GM12878 (cell line): ENCODE results near the gene CHST5. TPM values are rescaled to one million over a fixed set of nuclear protein-coding genes. Genes with fewer than 3 reads are reported as not detected.

Experiments
- ATAC-seq: fragments of 200-7000 bp; cut with Tn5 transposase; 3 replicates; pipeline ENCODE4 v1.9.1; 2020; ENCODE audit warnings: mild to moderate bottlenecking, moderate library complexity
- BruUV-seq: library from RNA; stranded (reverse); fragments of 400-500 nt; replicated peaks from 2 replicates; lab custom pipeline; 2021; lab: Mats Ljungman, UMichigan
- CTCF ChIA-PET: fragments of 300-600 bp; sonication (Branson Sonifier 250); formaldehyde crosslinking; extraction: SDS; loops from one replicate; lab custom pipeline; 2021; ENCODE audit warnings: inconsistent platforms; lab: Yijun Ruan, JAX
- POLR2A ChIA-PET: fragments of 350-600 bp; formaldehyde crosslinking; extraction: SDS; loops from one replicate; lab custom pipeline; 2021; ENCODE audit warnings: inconsistent platforms; lab: Charles Lee
- RAD21 ChIA-PET: fragments of 300-600 bp; sonication (Branson Sonifier 250); formaldehyde crosslinking; loops from one replicate; lab custom pipeline; 2023; ENCODE audit warnings: antibody characterized with exemption; ENCODE audit not compliant: unreplicated experiment; lab: Charles Lee
- SMC1A ChIA-PET: fragments of 300-600 bp; sonication (Branson Sonifier 250); formaldehyde crosslinking; loops from one replicate; lab custom pipeline; 2023; ENCODE audit not compliant: unreplicated experiment, uncharacterized antibody; lab: Charles Lee
- DNase-seq: peaks from one replicate; pipeline ENCODE4 v3.0.0-alpha.2; 2011; ENCODE audit warnings: low read depth, low spot score
- FAIRE-seq: peaks from 3 replicates; lab custom pipeline; 2011; peaks lifted over from hg19 to GRCh38; lab: Jason Lieb, UNC
- H2AFZ ChIP-seq: 2 replicates; pipeline ENCODE4 v1.6.0; 2011; ENCODE audit warnings: low read depth, low read length, control low read depth; ENCODE audit not compliant: control insufficient read depth
- H3K27ac ChIP-seq: 2 replicates; pipeline ENCODE4 v1.5.1; 2011; ENCODE audit warnings: control low read depth; ENCODE audit not compliant: control insufficient read depth, insufficient read depth
- H3K27me3 ChIP-seq, 2 experiments: replicated peaks in 1 of 2; 2 replicates each; pipeline versions ENCODE4 v1.6.0 to v1.6.1; 2011; ENCODE audit warnings: low read length in 1 of 2; ENCODE audit not compliant: control insufficient read depth in 2 of 2, insufficient read depth in 2 of 2
- H3K36me3 ChIP-seq, 2 experiments: 2 replicates each; pipeline ENCODE4 v1.5.1; 2011; ENCODE audit warnings: low read length in 1 of 2; ENCODE audit not compliant: control insufficient read depth in 2 of 2, insufficient read depth in 2 of 2
- H3K4me1 ChIP-seq: 2 replicates; pipeline ENCODE4 v1.6.1; 2011; ENCODE audit warnings: mild to moderate bottlenecking, low read length, moderate library complexity, mixed read lengths; ENCODE audit not compliant: control insufficient read depth, insufficient read depth
- H3K4me2 ChIP-seq: 2 replicates; pipeline ENCODE4 v1.6.0; 2011; ENCODE audit warnings: control low read depth; ENCODE audit not compliant: control insufficient read depth, insufficient read depth
- H3K4me3 ChIP-seq: fragments of 200-600 bp; sonication (generic); 2 replicates; pipeline ENCODE4 v1.5.1; 2016
- H3K79me2 ChIP-seq: 2 replicates; pipeline ENCODE4 v1.6.0; 2011; ENCODE audit warnings: low read length; ENCODE audit not compliant: control insufficient read depth, insufficient read depth
- H3K9ac ChIP-seq: 2 replicates; pipeline ENCODE4 v1.8.0; 2011; ENCODE audit warnings: low read length, control low read depth, mixed read lengths; ENCODE audit not compliant: control insufficient read depth, insufficient read depth
- H3K9me3 ChIP-seq: replicated peaks from 3 replicates; pipeline ENCODE4 v1.5.1; 2011; ENCODE audit warnings: mild to moderate bottlenecking, low read length; ENCODE audit not compliant: control insufficient read depth, insufficient read depth
- H4K20me1 ChIP-seq: 2 replicates; pipeline ENCODE4 v1.6.0; 2011; ENCODE audit not compliant: control insufficient read depth, insufficient read depth
- EGR1 ChIP-seq, 2 experiments: IDR thresholded peaks; 1 replicate in 1 of 2; 2 replicates in 1 of 2; pipeline ENCODE4 v1.6.1; 2011 to 2012; ENCODE audit warnings: low read depth in 2 of 2, low read length in 2 of 2, borderline replicate concordance in 1 of 2, mild to moderate bottlenecking in 1 of 2, moderate library complexity in 1 of 2
- LARP7 ChIP-seq: fragments of 450-650 bp; IDR thresholded peaks from 2 replicates; pipeline ENCODE4 v1.6.1; 2017; ENCODE audit warnings: mild to moderate bottlenecking
- MLLT1 ChIP-seq: fragments of 450-650 bp; IDR thresholded peaks from 2 replicates; pipeline ENCODE4 v1.6.1; 2016; ENCODE audit warnings: mild to moderate bottlenecking
- MXI1 ChIP-seq: fragments of 150-350 bp; IDR thresholded peaks from 2 replicates; pipeline ENCODE4 v1.6.1; 2011; ENCODE audit warnings: low read depth, mild to moderate bottlenecking, inconsistent platforms, low read length, improper control_type of control experiment
- REST ChIP-seq: IDR thresholded peaks from 2 replicates; pipeline ENCODE4 v1.6.1; 2012; ENCODE audit warnings: mild to moderate bottlenecking, low read depth, low read length
- SMAD1 ChIP-seq: fragments of 450-650 bp; IDR thresholded peaks from 2 replicates; pipeline ENCODE4 v1.6.1; 2018; ENCODE audit warnings: mild to moderate bottlenecking, low read depth; ENCODE audit not compliant: partially characterized antibody
- ZBTB40 ChIP-seq: fragments of 450-650 bp; IDR thresholded peaks from 2 replicates; pipeline ENCODE4 v1.6.1; 2016; ENCODE audit warnings: mild to moderate bottlenecking, moderate library complexity, borderline replicate concordance
- WGBS: methylation state at CpG from one replicate; pipeline ENCODE4 v1.1.6; 2016; ENCODE audit warnings: low lambda C conversion rate; ENCODE audit not compliant: insufficient replicate concordance, insufficient coverage; ENCODE audit errors: missing lambda C conversion rate; 5-methylcytosine and 5-hydroxymethylcytosine counted together
- in situ Hi-C: fragments of 300-500 bp; cut with MboI; formaldehyde crosslinking; loops from 9 replicates; pipeline ENCODE4 v1.14.3; 2018; ENCODE audit warnings: mixed read lengths
- intact Hi-C: fragments of 100-400 bp; cut with micrococcal nuclease; formaldehyde crosslinking; loops from one replicate; pipeline ENCODE4 v1.14.2; 2022; ENCODE audit not compliant: unreplicated experiment
- polyA plus RNA-seq, 11 experiments: library from polyadenylated mRNA; depleted of rRNA in 4 of 11; unstranded in 6 of 11; stranded (reverse) in 5 of 11; fragments of >200 nt; fragmentation: Nextera tagmentation in 4 of 11; fragmentation: Illumina TruSeq in 1 of 11; extraction: Ambion mirVana in 4 of 11; extraction: Trizol in 1 of 11; gene quantifications; 1 replicate in 1 of 11; 2 replicates in 10 of 11; pipeline versions ENCODE4 v1.2.1 to v1.2.3, GENCODE V29; 2011 to 2016; ENCODE audit warnings: inconsistent platforms in 2 of 11, missing spikeins in 2 of 11, low read depth in 1 of 11
- total RNA-seq, 4 experiments: library from RNA; depleted of rRNA in 3 of 4; stranded (reverse); fragments of >200 nt in 3 of 4; fragmentation: Illumina TruSeq in 1 of 4; extraction: Trizol in 1 of 4; gene quantifications; 2 replicates each; pipeline versions ENCODE4 v1.2.1 to v1.2.3, GENCODE V29; 2013 to 2021

Gene CHST5
- total and polyA plus RNA-seq, 10 of the 15 experiments (the other 5 are each of a cell fraction or from before 2014, with no cell fraction given), result 0.04 to 0.43 (median 0.14) TPM; not detected in 6

GRCh38 chr16:75566758-75567255 lies 30.9 kb upstream of the CHST5 start:
- peak overlapping the region; percentile 84 for H3K4me3 ChIP-seq
- BruUV-seq, result no TSS peak
- peaks cover 0 to 25% of the 10 kb centered on the region in 2 experiments; a peak in 2 of 4 replicates for H3K36me3 ChIP-seq
- peak overlapping the region; percentile 92 for H3K4me2 ChIP-seq
- peak; percentile 51; the same call in 1 of the 2 replicates for TF ChIP-seq MLLT1
- no peak for TF ChIP-seq SMAD1
- TF ChIP-seq EGR1 (IDR thresholded peaks at IDR 0.05; ENCODE audit: borderline replicate concordance in 1 of 2, low read depth in 2 of 2, low read length in 2 of 2), result peak in 1 of 2 experiments; percentile 14; a peak in 1 of 3 replicates
- peak; percentile 84 for TF ChIP-seq REST
- peak; percentile 53 for TF ChIP-seq MXI1
- no peak for TF ChIP-seq ZBTB40
- TF ChIP-seq LARP7, result 0 out of 2 replicates have a peak, but pooled peaks have one; percentile 74
- 6% methylated on average over 32 of the region's 32 CpGs for WGBS
- FAIRE-seq (no peak), ATAC-seq (peak; percentile 7), DNase-seq (no peak)
- RAD21 ChIA-PET, result interaction anchor here (0.6 to 5.6 kb wide), 6 partner anchors 11 to 85 kb away, joined by 3 to 44 read pairs (median 12); partner anchors contain the start of genes ADAT1, KARS1, TERF2IP and TMEM231
- peaks cover 45% of the 10 kb centered on the region for H3K79me2 ChIP-seq
- H4K20me1 ChIP-seq, result no peaks in the 10 kb centered on the region
- H3K9me3 ChIP-seq, result no peaks in the 10 kb centered on the region
- in situ Hi-C loops, result no loop called here
- intact Hi-C loops, result loop anchor here (1.0 kb wide), 1 partner anchor 83 kb away; no protein-coding TSS in a partner anchor
- POLR2A ChIA-PET, result interaction anchor here (1.2 to 11.8 kb wide), 7 partner anchors 10 to 83 kb away, joined by 3 to 116 read pairs (median 11); partner anchors contain the start of genes ADAT1, KARS1, TERF2IP and TMEM231
- H3K4me1 ChIP-seq, result peaks cover 36% of the 10 kb centered on the region
- H3K27ac ChIP-seq, result peak overlapping the region; percentile 78
- SMC1A ChIA-PET, result interaction anchor here (0.7 to 3.7 kb wide), 5 partner anchors 11 to 81 kb away, joined by 3 to 13 read pairs (median 3); partner anchors contain the start of gene TMEM231
- H3K27me3 ChIP-seq, result no peaks in the 10 kb centered on the region
- no peak overlapping the region; the same call in 1 of the 2 replicates for H2AFZ ChIP-seq
- peak overlapping the region; percentile 86 for H3K9ac ChIP-seq
- CTCF ChIA-PET, result interaction anchor here (0.8 to 5.1 kb wide), 5 partner anchors 16 to 89 kb away, joined by 3 to 43 read pairs (median 4); partner anchors contain the start of gene ADAT1
